Activated T-helper 2 cell treated with anti-CD3 and anti-CD28 coated beads, Interferon-gamma antibody, Interleukin-2, Interleukin-4, amounts not matched to agents 10 μg/mL and 5 μg/mL and 100 μg/mL, durations not matched to agents 14 hours and 24 hours and 36 hours (primary cell): Measurements from ENCODE around the gene ABCB10. TPM values are rescaled to one million over a fixed set of nuclear protein-coding genes. Genes with fewer than 3 reads are reported as not detected.
A peak's percentile ranks its signal among the peaks of the same experiment; 100 is the strongest.

Experiments
- DNase-seq: peaks from one replicate; pipeline ENCODE4 v3.0.0; 2021; ENCODE audit warnings: low spot score
- H3K27ac Mint-ChIP-seq: one replicate; pipeline ENCODE4 v1.8.0; 2021; ENCODE audit warnings: mixed read lengths
- H3K27me3 Mint-ChIP-seq: one replicate; pipeline ENCODE4 v1.8.0; 2021; ENCODE audit warnings: low read depth, mixed read lengths
- H3K36me3 Mint-ChIP-seq: one replicate; pipeline ENCODE4 v1.8.0; 2021; ENCODE audit warnings: low read depth, mixed read lengths
- H3K4me1 Mint-ChIP-seq: one replicate; pipeline ENCODE4 v1.8.0; 2021; ENCODE audit warnings: low read depth, mixed read lengths
- H3K4me3 Mint-ChIP-seq: one replicate; pipeline ENCODE4 v1.8.0; 2021; ENCODE audit warnings: low read depth, mild to moderate bottlenecking, moderate library complexity, mixed read lengths
- H3K9me3 Mint-ChIP-seq: one replicate; pipeline ENCODE4 v1.8.0; 2021; ENCODE audit warnings: mixed read lengths
- intact Hi-C: fragments of 100-400 bp; cut with micrococcal nuclease; formaldehyde crosslinking; loops from one replicate; pipeline ENCODE4 v1.15.1; 2023
- total RNA-seq: library from RNA; stranded (reverse); gene quantifications from 2 replicates; pipeline ENCODE4 v1.2.3, GENCODE V29; 2022

ABCB10 gene
- total RNA-seq, 1 donor from 2014 or later: 40.1 TPM

GRCh38 chr1:229509576-229509975 lies 48.9 kb downstream of the ABCB10 start:
- Mint-ChIP-seq H3K9me3 (no peaks in the 10 kb centered on the region), H3K4me1 (peaks cover 19% of the 10 kb centered on the region), H3K27me3 (no peaks in the 10 kb centered on the region), H3K4me3 (peak overlapping the region; percentile 89), H3K36me3 (peaks cover 4% of the 10 kb centered on the region), H3K27ac (peak overlapping the region; percentile 89)
- intact Hi-C loops: loop anchor here (5.0 kb wide), 2 partner anchors 118 to 167 kb away; partner anchors contain the start of genes CCSAP, TAF5L and URB2
- DNase-seq: no peak

GRCh38 chr1:229508823-229509337 lies 49.6 kb downstream of the ABCB10 start:
- Mint-ChIP-seq H3K27ac (peak overlapping the region; percentile 89), H3K4me1 (peaks cover 21% of the 10 kb centered on the region), H3K27me3 (no peaks in the 10 kb centered on the region), H3K36me3 (peaks cover 8% of the 10 kb centered on the region), H3K4me3 (peak overlapping the region; percentile 89), H3K9me3 (no peaks in the 10 kb centered on the region)
- intact Hi-C loops: loop anchor here (1.0 to 5.0 kb wide), 3 partner anchors 50 to 167 kb away; partner anchors contain the start of genes CCSAP, TAF5L and URB2
- DNase-seq: no peak

GRCh38 chr1:229507951-229508822 lies 50.3 kb downstream of the ABCB10 start, which contains the start of gene NUP133:
Gene NUP133 (minus strand): TSS chr1:229508341. CDS start chr1:229508249, 92 bp downstream.
- intact Hi-C loops: loop anchor here (1.0 to 5.0 kb wide), 3 partner anchors 51 to 166 kb away; partner anchors contain the start of genes CCSAP, TAF5L and URB2
- peak; percentile 96 for DNase-seq
- H3K9me3 Mint-ChIP-seq: no peaks in the 10 kb centered on the region
- H3K4me3 Mint-ChIP-seq: peak within 1 kb of the TSS; percentile 89
- peak within 1 kb of the TSS; percentile 89 for H3K27ac Mint-ChIP-seq
- peaks cover 21% of the 10 kb centered on the region for H3K4me1 Mint-ChIP-seq
- H3K36me3 Mint-ChIP-seq: peaks cover 8% of the 10 kb centered on the region
- no peaks in the 10 kb centered on the region for H3K27me3 Mint-ChIP-seq

- peaks cover 21% of the 10 kb centered on the region for H3K4me1 Mint-ChIP-seq
- H3K4me3 Mint-ChIP-seq: peak overlapping the region; percentile 89
- H3K9me3 Mint-ChIP-seq: no peaks in the 10 kb centered on the region
- intact Hi-C loops: loop anchor here (5.0 kb wide), 2 partner anchors 120 to 165 kb away; partner anchors contain the start of genes CCSAP, TAF5L and URB2
- no peaks in the 10 kb centered on the region for H3K27me3 Mint-ChIP-seq
- H3K36me3 Mint-ChIP-seq: peaks cover 10% of the 10 kb centered on the region
- peak overlapping the region; percentile 89 for H3K27ac Mint-ChIP-seq
- DNase-seq: no peak
Observed at GRCh38 chr1:229507502-229507901, 51.0 kb downstream of the ABCB10 start.

GRCh38 chr1:229506633-229507032 lies 51.9 kb downstream of the ABCB10 start:
- no peaks in the 10 kb centered on the region for H3K27me3 Mint-ChIP-seq
- no peak for DNase-seq

GRCh38 chr1:229495782-229496181 lies 62.7 kb downstream of the ABCB10 start:
- Mint-ChIP-seq H3K27ac (no peak overlapping the region), H3K36me3 (peaks cover 63% of the 10 kb centered on the region), H3K4me3 (no peak overlapping the region), H3K27me3 (no peaks in the 10 kb centered on the region), H3K9me3 (no peaks in the 10 kb centered on the region), H3K4me1 (no peaks in the 10 kb centered on the region)
- no peak for DNase-seq
- intact Hi-C loops: no loop called here

More at GRCh38 chr1:229506633-229507032, 51.9 kb downstream of the ABCB10 start:
- Mint-ChIP-seq H3K36me3 (peaks cover 15% of the 10 kb centered on the region), H3K4me1 (peaks cover 21% of the 10 kb centered on the region), H3K4me3 (peak overlapping the region; percentile 89), H3K27ac (peak overlapping the region; percentile 42), H3K9me3 (no peaks in the 10 kb centered on the region)
- intact Hi-C loops: loop anchor here (5.0 kb wide), 2 partner anchors 121 to 164 kb away; partner anchors contain the start of genes CCSAP, TAF5L and URB2

GRCh38 chr1:229487181-229487580 lies 71.3 kb downstream of the ABCB10 start:
- no peak overlapping the region for H3K4me3 Mint-ChIP-seq
- intact Hi-C loops: no loop called here
- no peaks in the 10 kb centered on the region for H3K27me3 Mint-ChIP-seq
- no peaks in the 10 kb centered on the region for H3K9me3 Mint-ChIP-seq
- H3K4me1 Mint-ChIP-seq: peaks cover 2% of the 10 kb centered on the region
- H3K27ac Mint-ChIP-seq: no peak overlapping the region
- no peak for DNase-seq
- H3K36me3 Mint-ChIP-seq: peaks cover 59% of the 10 kb centered on the region

GRCh38 chr1:229485318-229485717 lies 73.2 kb downstream of the ABCB10 start:
- H3K4me1 Mint-ChIP-seq: peaks cover 3% of the 10 kb centered on the region
- H3K27me3 Mint-ChIP-seq: no peaks in the 10 kb centered on the region
- no peaks in the 10 kb centered on the region for H3K9me3 Mint-ChIP-seq
- H3K36me3 Mint-ChIP-seq: peaks cover 65% of the 10 kb centered on the region
- no peak overlapping the region for H3K4me3 Mint-ChIP-seq
- no peak overlapping the region for H3K27ac Mint-ChIP-seq
- intact Hi-C loops: no loop called here
- no peak for DNase-seq

GRCh38 chr1:229482511-229482910 lies 76.0 kb downstream of the ABCB10 start:
- DNase-seq: no peak
- peaks cover 66% of the 10 kb centered on the region for H3K36me3 Mint-ChIP-seq
- H3K9me3 Mint-ChIP-seq: no peaks in the 10 kb centered on the region
- intact Hi-C loops: loop anchor here (1.0 kb wide), 1 partner anchor 224 kb away; no protein-coding TSS in a partner anchor
- H3K27me3 Mint-ChIP-seq: no peaks in the 10 kb centered on the region
- H3K27ac Mint-ChIP-seq: no peak overlapping the region
- H3K4me1 Mint-ChIP-seq: peaks cover 14% of the 10 kb centered on the region
- H3K4me3 Mint-ChIP-seq: no peak overlapping the region

GRCh38 chr1:229480495-229480894 lies 78.0 kb downstream of the ABCB10 start:
- no peak overlapping the region for H3K27ac Mint-ChIP-seq
- no peak overlapping the region for H3K4me3 Mint-ChIP-seq
- H3K27me3 Mint-ChIP-seq: no peaks in the 10 kb centered on the region
- intact Hi-C loops: no loop called here
- peaks cover 14% of the 10 kb centered on the region for H3K4me1 Mint-ChIP-seq
- no peak for DNase-seq
- no peaks in the 10 kb centered on the region for H3K9me3 Mint-ChIP-seq
- H3K36me3 Mint-ChIP-seq: peaks cover 61% of the 10 kb centered on the region

- intact Hi-C loops: no loop called here
Observed at GRCh38 chr1:229479660-229480399, 78.7 kb downstream of the ABCB10 start.

GRCh38 chr1:229478852-229479251 lies 79.7 kb downstream of the ABCB10 start:
- Mint-ChIP-seq H3K4me1 (peaks cover 14% of the 10 kb centered on the region), H3K27ac (no peak overlapping the region), H3K27me3 (no peaks in the 10 kb centered on the region), H3K9me3 (no peaks in the 10 kb centered on the region), H3K36me3 (peaks cover 64% of the 10 kb centered on the region), H3K4me3 (no peak overlapping the region)
- intact Hi-C loops: no loop called here
- no peak for DNase-seq

More at GRCh38 chr1:229479660-229480399, 78.7 kb downstream of the ABCB10 start:
- no peaks in the 10 kb centered on the region for H3K9me3 Mint-ChIP-seq
- peaks cover 60% of the 10 kb centered on the region for H3K36me3 Mint-ChIP-seq
- DNase-seq: no peak
- H3K27me3 Mint-ChIP-seq: no peaks in the 10 kb centered on the region
- H3K27ac Mint-ChIP-seq: no peak overlapping the region
- H3K4me1 Mint-ChIP-seq: peaks cover 14% of the 10 kb centered on the region
- H3K4me3 Mint-ChIP-seq: no peak overlapping the region
